ENCODE results near the gene MAP3K14.

Gene MAP3K14

GRCh38 chr17:45273551-45273957 lies 43.3 kb downstream of the MAP3K14 start:
- peaks cover 28% of the 10 kb centered on the region for H3K4me1 Mint-ChIP-seq
- no peaks in the 10 kb centered on the region for H3K27me3 Mint-ChIP-seq
- no peak for ATAC-seq
- H3K36me3 Mint-ChIP-seq (ENCODE audit: low read depth), result peaks cover 34% of the 10 kb centered on the region
- H3K9me3 Mint-ChIP-seq, result no peaks in the 10 kb centered on the region
- no peak for DNase-seq
- H3K4me3 Mint-ChIP-seq, result no peak overlapping the region
- no peak overlapping the region for H3K27ac Mint-ChIP-seq

- no peak overlapping the region for H3K4me3 Mint-ChIP-seq
- H3K9me3 Mint-ChIP-seq, result no peaks in the 10 kb centered on the region
- peaks cover 49% of the 10 kb centered on the region for H3K36me3 Mint-ChIP-seq (ENCODE audit: low read depth)
- peaks cover 23% of the 10 kb centered on the region for H3K4me1 Mint-ChIP-seq
- ATAC-seq, result no peak
- no peaks in the 10 kb centered on the region for H3K27me3 Mint-ChIP-seq
- DNase-seq, result no peak
- H3K27ac Mint-ChIP-seq, result no peak overlapping the region
These were observed 45.2 kb downstream of the MAP3K14 start for GRCh38 chr17:45271603-45272002.

GRCh38 chr17:45270828-45271418 lies 45.9 kb downstream of the MAP3K14 start:
- Mint-ChIP-seq H3K4me3 (no peak overlapping the region), H3K9me3 (no peaks in the 10 kb centered on the region), H3K27ac (peak overlapping the region; percentile 39), H3K36me3 (ENCODE audit: low read depth) (peaks cover 53% of the 10 kb centered on the region), H3K27me3 (no peaks in the 10 kb centered on the region), H3K4me1 (peaks cover 29% of the 10 kb centered on the region)
- peak; percentile 68 for ATAC-seq
- peak; percentile 73 for DNase-seq

- DNase-seq (no peak), ATAC-seq (peak; percentile 57)
- Mint-ChIP-seq H3K36me3 (ENCODE audit: low read depth) (peaks cover 57% of the 10 kb centered on the region), H3K4me3 (no peak overlapping the region), H3K9me3 (no peaks in the 10 kb centered on the region), H3K4me1 (peaks cover 32% of the 10 kb centered on the region), H3K27ac (peak overlapping the region; percentile 83), H3K27me3 (no peaks in the 10 kb centered on the region)
These were observed 46.9 kb downstream of the MAP3K14 start for GRCh38 chr17:45269912-45270311.

GRCh38 chr17:45267436-45268055 lies 49.3 kb downstream of the MAP3K14 start:
- DNase-seq (no peak), ATAC-seq (no peak)
- no peaks in the 10 kb centered on the region for H3K9me3 Mint-ChIP-seq
- no peaks in the 10 kb centered on the region for H3K27me3 Mint-ChIP-seq
- peaks cover 41% of the 10 kb centered on the region for H3K4me1 Mint-ChIP-seq
- H3K36me3 Mint-ChIP-seq (ENCODE audit: low read depth), result peaks cover 63% of the 10 kb centered on the region
- H3K27ac Mint-ChIP-seq, result no peak overlapping the region
- no peak overlapping the region for H3K4me3 Mint-ChIP-seq

- no peak for DNase-seq
- peaks cover 52% of the 10 kb centered on the region for H3K36me3 Mint-ChIP-seq (ENCODE audit: low read depth)
- H3K9me3 Mint-ChIP-seq, result no peaks in the 10 kb centered on the region
- no peak overlapping the region for H3K4me3 Mint-ChIP-seq
- H3K27ac Mint-ChIP-seq, result peak overlapping the region; percentile 61
- ATAC-seq, result no peak
- H3K4me1 Mint-ChIP-seq, result peaks cover 48% of the 10 kb centered on the region
- H3K27me3 Mint-ChIP-seq, result no peaks in the 10 kb centered on the region
These were observed 50.4 kb downstream of the MAP3K14 start for GRCh38 chr17:45266372-45266926.

GRCh38 chr17:45265821-45266220 lies 51.0 kb downstream of the MAP3K14 start:
- Mint-ChIP-seq H3K27me3 (no peaks in the 10 kb centered on the region), H3K27ac (peak overlapping the region; percentile 61), H3K4me3 (no peak overlapping the region), H3K4me1 (peaks cover 49% of the 10 kb centered on the region), H3K36me3 (ENCODE audit: low read depth) (peaks cover 49% of the 10 kb centered on the region), H3K9me3 (no peaks in the 10 kb centered on the region)
- ATAC-seq (no peak), DNase-seq (no peak)

- no peak overlapping the region for H3K27ac Mint-ChIP-seq
- H3K4me1 Mint-ChIP-seq, result peaks cover 43% of the 10 kb centered on the region
- H3K36me3 Mint-ChIP-seq (ENCODE audit: low read depth), result peaks cover 49% of the 10 kb centered on the region
- no peaks in the 10 kb centered on the region for H3K9me3 Mint-ChIP-seq
- DNase-seq (no peak), ATAC-seq (no peak)
- no peak overlapping the region for H3K4me3 Mint-ChIP-seq
- no peaks in the 10 kb centered on the region for H3K27me3 Mint-ChIP-seq
These were observed 51.8 kb downstream of the MAP3K14 start for GRCh38 chr17:45264988-45265387.

GRCh38 chr17:45264430-45264829 lies 52.4 kb downstream of the MAP3K14 start:
- H3K27me3 Mint-ChIP-seq, result no peaks in the 10 kb centered on the region
- ATAC-seq (no peak), DNase-seq (no peak)
- peaks cover 44% of the 10 kb centered on the region for H3K36me3 Mint-ChIP-seq (ENCODE audit: low read depth)
- H3K27ac Mint-ChIP-seq, result no peak overlapping the region
- H3K4me1 Mint-ChIP-seq, result peaks cover 39% of the 10 kb centered on the region
- H3K9me3 Mint-ChIP-seq, result no peaks in the 10 kb centered on the region
- no peak overlapping the region for H3K4me3 Mint-ChIP-seq

- Mint-ChIP-seq H3K4me1 (peaks cover 39% of the 10 kb centered on the region), H3K4me3 (no peak overlapping the region), H3K36me3 (ENCODE audit: low read depth) (peaks cover 35% of the 10 kb centered on the region), H3K27me3 (no peaks in the 10 kb centered on the region), H3K9me3 (no peaks in the 10 kb centered on the region), H3K27ac (peak overlapping the region; percentile 71)
- DNase-seq, result no peak
- ATAC-seq, result no peak
These were observed 53.4 kb downstream of the MAP3K14 start for GRCh38 chr17:45263477-45263860.

- Mint-ChIP-seq H3K27ac (peak overlapping the region; percentile 71), H3K9me3 (no peaks in the 10 kb centered on the region), H3K27me3 (no peaks in the 10 kb centered on the region), H3K36me3 (ENCODE audit: low read depth) (peaks cover 30% of the 10 kb centered on the region), H3K4me3 (peak overlapping the region; percentile 73), H3K4me1 (peaks cover 39% of the 10 kb centered on the region)
- DNase-seq (no peak), ATAC-seq (no peak)
These were observed 54.0 kb downstream of the MAP3K14 start for GRCh38 chr17:45262516-45263476.

- H3K27me3 Mint-ChIP-seq, result no peaks in the 10 kb centered on the region
- DNase-seq, result peak; percentile 82
- peak within 1 kb of the TSS; percentile 73 for H3K4me3 Mint-ChIP-seq
- H3K27ac Mint-ChIP-seq, result peak within 1 kb of the TSS; percentile 81
- ATAC-seq, result peak; percentile 81
- H3K36me3 Mint-ChIP-seq (ENCODE audit: low read depth), result peaks cover 21% of the 10 kb centered on the region
- H3K9me3 Mint-ChIP-seq, result no peaks in the 10 kb centered on the region
- peaks cover 42% of the 10 kb centered on the region for H3K4me1 Mint-ChIP-seq
These were observed 55.0 kb downstream of the MAP3K14 start, which contains the start of gene SPATA32 for GRCh38 chr17:45261577-45262515. TSS of gene SPATA32 (minus strand) at chr17:45262094. CDS start at chr17:45262016, 78 bp downstream.

- Mint-ChIP-seq H3K36me3 (ENCODE audit: low read depth) (peaks cover 14% of the 10 kb centered on the region), H3K9me3 (no peaks in the 10 kb centered on the region), H3K27me3 (no peaks in the 10 kb centered on the region), H3K4me3 (no peak overlapping the region), H3K27ac (peak overlapping the region; percentile 49), H3K4me1 (peaks cover 44% of the 10 kb centered on the region)
- ATAC-seq, result no peak
- no peak for DNase-seq
These were observed 56.5 kb downstream of the MAP3K14 start for GRCh38 chr17:45260204-45260783.

Measured in activated naive CD8-positive, alpha-beta T cell treated with anti-CD3 and anti-CD28 coated beads, Interleukin-2, amount 50 U/mL, for 24 hours (primary cell).